GM13976 (cell line): ENCODE data around the gene CAMK1D.

Source experiments
- DNase-seq: peaks from one replicate; pipeline ENCODE4 v3.0.0; 2012; ENCODE audit warnings: low spot score
- CTCF ChIP-seq: IDR thresholded peaks from 2 replicates; pipeline ENCODE4 v1.5.1; 2012; ENCODE audit warnings: borderline replicate concordance, mild to moderate bottlenecking; ENCODE audit not compliant: insufficient read depth; ENCODE audit errors: extremely low read depth, missing control alignments, control extremely low read depth
- in situ Hi-C: fragments of 300-500 bp; cut with MboI; formaldehyde crosslinking; loops from one replicate; pipeline ENCODE4 v1.12.0; 2022; ENCODE audit warnings: low sequenced_read_pairs, mixed read lengths, inconsistent platforms; ENCODE audit not compliant: unreplicated experiment

CAMK1D gene

GRCh38 chr10:12691596-12691995 lies 342.2 kb downstream of the CAMK1D start:
- in situ Hi-C loops, result no loop called here
- no peak for DNase-seq
- TF ChIP-seq CTCF, result no peak

- no peak for TF ChIP-seq CTCF
- no peak for DNase-seq
- in situ Hi-C loops, result no loop called here
Observed at GRCh38 chr10:12697764-12698163, 348.4 kb downstream of the CAMK1D start.

GRCh38 chr10:12699258-12699700 lies 349.9 kb downstream of the CAMK1D start:
- no peak for DNase-seq
- in situ Hi-C loops, result no loop called here
- no peak for TF ChIP-seq CTCF

GRCh38 chr10:12699781-12700556 lies 350.6 kb downstream of the CAMK1D start:
- in situ Hi-C loops, result loop anchor here (25.0 kb wide), 1 partner anchor 438 kb away; no protein-coding TSS in a partner anchor
- no peak for TF ChIP-seq CTCF

GRCh38 chr10:12700557-12700874 lies 351.2 kb downstream of the CAMK1D start:
- no peak for TF ChIP-seq CTCF
- DNase-seq, result no peak
- in situ Hi-C loops, result loop anchor here (25.0 kb wide), 1 partner anchor 438 kb away; no protein-coding TSS in a partner anchor

More at GRCh38 chr10:12699781-12700556, 350.6 kb downstream of the CAMK1D start:
- DNase-seq, result no peak

- no peak for TF ChIP-seq CTCF
- in situ Hi-C loops, result loop anchor here (25.0 kb wide), 1 partner anchor 439 kb away; no protein-coding TSS in a partner anchor
- DNase-seq, result no peak
Observed at GRCh38 chr10:12701696-12702095, 352.3 kb downstream of the CAMK1D start.
